Glutamatergic neuron (in vitro differentiated cells): ENCODE measurements around the gene NAT8. TPM values are rescaled to one million over a fixed set of nuclear protein-coding genes. Genes with fewer than 3 reads are reported as not detected.
"Not testable (repeated sequence)": the region's sequence is repeated elsewhere in the genome, so short reads cannot be mapped to it uniquely, and the experiment has no call there.

Source experiments
- DNase-seq: peaks from one replicate; pipeline ENCODE4 v3.0.0; 2022
- H3K27ac Mint-ChIP-seq: one replicate; pipeline ENCODE4 v1.8.0; 2020; ENCODE audit warnings: mild to moderate bottlenecking, mixed read lengths, inconsistent platforms; ENCODE audit not compliant: unreplicated experiment
- H3K27me3 Mint-ChIP-seq: one replicate; pipeline ENCODE4 v1.8.0; 2020; ENCODE audit warnings: mild to moderate bottlenecking, moderate library complexity, mixed read lengths, inconsistent platforms; ENCODE audit not compliant: unreplicated experiment
- H3K36me3 Mint-ChIP-seq: one replicate; pipeline ENCODE4 v1.8.0; 2020; ENCODE audit warnings: mild to moderate bottlenecking, mixed read lengths, inconsistent platforms; ENCODE audit not compliant: unreplicated experiment
- H3K4me1 Mint-ChIP-seq: one replicate; pipeline ENCODE4 v1.8.0; 2020; ENCODE audit warnings: mild to moderate bottlenecking, low read depth, mixed read lengths, inconsistent platforms; ENCODE audit not compliant: unreplicated experiment
- H3K4me3 Mint-ChIP-seq: one replicate; pipeline ENCODE4 v1.8.0; 2020; ENCODE audit warnings: mild to moderate bottlenecking, mixed read lengths, inconsistent platforms; ENCODE audit not compliant: unreplicated experiment
- H3K9me3 Mint-ChIP-seq: one replicate; pipeline ENCODE4 v1.8.0; 2020; ENCODE audit warnings: mild to moderate bottlenecking, moderate library complexity, mixed read lengths, inconsistent platforms; ENCODE audit not compliant: unreplicated experiment
- CTCF ChIP-seq: fragments of 200-600 bp; sonication (generic); IDR thresholded peaks from one replicate; pipeline ENCODE4 v1.5.0; 2021; ENCODE audit not compliant: partially characterized antibody, unreplicated experiment
- total RNA-seq: library from RNA; stranded (reverse); fragmentation: NEBNext Ultra II Directional; extraction: Animal tissue kit (Norgen Biotek cat#: 25700); gene quantifications from one replicate; pipeline ENCODE4 v1.2.1, GENCODE V29; 2021; ENCODE audit not compliant: unreplicated experiment

The NAT8 gene
- total RNA-seq, 1 donor from 2014 or later = not detected

GRCh38 chr2:73640511-73640911 lies 1.7 kb downstream of the NAT8 start:
- Mint-ChIP-seq H3K36me3 (peaks cover 14% of the 10 kb centered on the region), H3K27ac (no peak overlapping the region), H3K4me3 (no peak overlapping the region), H3K27me3 (peaks cover 14% of the 10 kb centered on the region), H3K9me3 (peaks cover 8% of the 10 kb centered on the region), H3K4me1 (no peaks in the 10 kb centered on the region)
- TF ChIP-seq CTCF = no peak
- DNase-seq = no peak

- no peak for TF ChIP-seq CTCF
- DNase-seq = no peak
- H3K27me3 Mint-ChIP-seq = peaks cover 14% of the 10 kb centered on the region
- no peak overlapping the region for H3K4me3 Mint-ChIP-seq
- H3K4me1 Mint-ChIP-seq = no peaks in the 10 kb centered on the region
- peaks cover 14% of the 10 kb centered on the region for H3K36me3 Mint-ChIP-seq
- H3K9me3 Mint-ChIP-seq = peaks cover 8% of the 10 kb centered on the region
- H3K27ac Mint-ChIP-seq = no peak overlapping the region
Observed at GRCh38 chr2:73638429-73638828, 3.8 kb downstream of the NAT8 start.

- Mint-ChIP-seq H3K27me3 (peaks cover 11% of the 10 kb centered on the region), H3K36me3 (peaks cover 14% of the 10 kb centered on the region)
- not testable (repeated sequence) for H3K4me1 Mint-ChIP-seq, H3K27ac Mint-ChIP-seq, H3K9me3 Mint-ChIP-seq, H3K4me3 Mint-ChIP-seq, DNase-seq
Observed at GRCh38 chr2:73636977-73637376, 5.2 kb downstream of the NAT8 start.

- not testable (repeated sequence) for H3K27me3 Mint-ChIP-seq, DNase-seq, H3K27ac Mint-ChIP-seq, H3K4me1 Mint-ChIP-seq, H3K9me3 Mint-ChIP-seq, H3K4me3 Mint-ChIP-seq
- peaks cover 11% of the 10 kb centered on the region for H3K36me3 Mint-ChIP-seq
- TF ChIP-seq CTCF = peak; percentile 70
Observed at GRCh38 chr2:73630662-73631266, 11.5 kb downstream of the NAT8 start.

GRCh38 chr2:73628493-73628892 lies 13.7 kb downstream of the NAT8 start:
- H3K27ac Mint-ChIP-seq, H3K9me3 Mint-ChIP-seq, DNase-seq, H3K4me1 Mint-ChIP-seq, H3K27me3 Mint-ChIP-seq, H3K4me3 Mint-ChIP-seq: not testable (repeated sequence)
- H3K36me3 Mint-ChIP-seq = peaks cover 11% of the 10 kb centered on the region

GRCh38 chr2:73626237-73626636 lies 16.0 kb downstream of the NAT8 start:
- H3K9me3 Mint-ChIP-seq, H3K4me1 Mint-ChIP-seq, DNase-seq, H3K4me3 Mint-ChIP-seq, H3K27me3 Mint-ChIP-seq, H3K27ac Mint-ChIP-seq: not testable (repeated sequence)
- peaks cover 11% of the 10 kb centered on the region for H3K36me3 Mint-ChIP-seq

GRCh38 chr2:73624625-73625024 lies 17.6 kb downstream of the NAT8 start:
- H3K4me1 Mint-ChIP-seq, H3K27ac Mint-ChIP-seq, H3K27me3 Mint-ChIP-seq, H3K4me3 Mint-ChIP-seq, DNase-seq, H3K9me3 Mint-ChIP-seq: not testable (repeated sequence)
- H3K36me3 Mint-ChIP-seq = peaks cover 11% of the 10 kb centered on the region

GRCh38 chr2:73624036-73624435 lies 18.2 kb downstream of the NAT8 start:
- DNase-seq, H3K9me3 Mint-ChIP-seq, H3K4me1 Mint-ChIP-seq, H3K4me3 Mint-ChIP-seq, H3K27ac Mint-ChIP-seq, H3K27me3 Mint-ChIP-seq: not testable (repeated sequence)
- peaks cover 11% of the 10 kb centered on the region for H3K36me3 Mint-ChIP-seq

GRCh38 chr2:73619925-73620324 lies 22.3 kb downstream of the NAT8 start:
- not testable (repeated sequence) for H3K36me3 Mint-ChIP-seq, H3K27ac Mint-ChIP-seq, H3K4me3 Mint-ChIP-seq, H3K27me3 Mint-ChIP-seq, H3K9me3 Mint-ChIP-seq, H3K4me1 Mint-ChIP-seq, DNase-seq
